ENCODE results near the gene SOS1. TPM values are rescaled to one million over a fixed set of nuclear protein-coding genes. Genes with fewer than 3 reads are reported as not detected.

Gene SOS1
- total and polyA plus RNA-seq, 3 donors from 2014 or later: 27.0 to 48.7 (median 40.6) TPM

DNA sequence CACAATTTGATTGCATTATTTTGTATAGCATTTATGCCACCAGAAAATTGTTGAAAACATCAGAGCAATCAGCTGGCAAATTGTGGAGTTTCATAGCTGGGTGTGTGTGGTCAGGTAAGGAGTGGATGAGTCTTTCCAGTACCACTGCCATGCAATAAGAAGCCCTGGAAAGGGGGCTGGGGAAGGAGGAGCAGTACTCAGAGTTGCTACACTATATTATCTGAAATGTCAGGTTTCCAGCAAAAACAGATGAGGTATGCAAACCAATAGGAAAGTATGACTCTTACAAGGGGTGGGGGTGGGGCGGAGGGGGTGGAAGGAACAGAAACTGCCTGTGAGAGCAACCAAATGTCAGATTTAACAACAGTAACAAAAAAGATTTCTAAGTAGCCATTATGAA is 112.2 kb downstream of the SOS1 start:
- no peaks in the 10 kb centered on the region for H3K36me3 ChIP-seq (ENCODE audit: low read depth, missing control alignments)
- TF ChIP-seq POLR2A (IDR thresholded peaks at IDR 0.05): no peak
- TF ChIP-seq, protein P1, sequence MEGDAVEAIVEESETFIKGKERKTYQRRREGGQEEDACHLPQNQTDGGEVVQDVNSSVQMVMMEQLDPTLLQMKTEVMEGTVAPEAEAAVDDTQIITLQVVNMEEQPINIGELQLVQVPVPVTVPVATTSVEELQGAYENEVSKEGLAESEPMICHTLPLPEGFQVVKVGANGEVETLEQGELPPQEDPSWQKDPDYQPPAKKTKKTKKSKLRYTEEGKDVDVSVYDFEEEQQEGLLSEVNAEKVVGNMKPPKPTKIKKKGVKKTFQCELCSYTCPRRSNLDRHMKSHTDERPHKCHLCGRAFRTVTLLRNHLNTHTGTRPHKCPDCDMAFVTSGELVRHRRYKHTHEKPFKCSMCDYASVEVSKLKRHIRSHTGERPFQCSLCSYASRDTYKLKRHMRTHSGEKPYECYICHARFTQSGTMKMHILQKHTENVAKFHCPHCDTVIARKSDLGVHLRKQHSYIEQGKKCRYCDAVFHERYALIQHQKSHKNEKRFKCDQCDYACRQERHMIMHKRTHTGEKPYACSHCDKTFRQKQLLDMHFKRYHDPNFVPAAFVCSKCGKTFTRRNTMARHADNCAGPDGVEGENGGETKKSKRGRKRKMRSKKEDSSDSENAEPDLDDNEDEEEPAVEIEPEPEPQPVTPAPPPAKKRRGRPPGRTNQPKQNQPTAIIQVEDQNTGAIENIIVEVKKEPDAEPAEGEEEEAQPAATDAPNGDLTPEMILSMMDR (IDR thresholded peaks at IDR 0.05): no peak
- no peaks in the 10 kb centered on the region for H3K9me3 ChIP-seq
- intact Hi-C loops (cut with DNase I; ENCODE audit: low total_unique reads): no loop called here
- H3K4me1 ChIP-seq: no peaks in the 10 kb centered on the region
- H3K27me3 ChIP-seq: no peaks in the 10 kb centered on the region
- no peak overlapping the region for H3K4me3 ChIP-seq
- H3K27ac ChIP-seq: no peak overlapping the region
- DNase-seq: no peak
- 82 to 88% methylated on average over 1 of the region's 1 CpG for WGBS, 2 donors

DNA sequence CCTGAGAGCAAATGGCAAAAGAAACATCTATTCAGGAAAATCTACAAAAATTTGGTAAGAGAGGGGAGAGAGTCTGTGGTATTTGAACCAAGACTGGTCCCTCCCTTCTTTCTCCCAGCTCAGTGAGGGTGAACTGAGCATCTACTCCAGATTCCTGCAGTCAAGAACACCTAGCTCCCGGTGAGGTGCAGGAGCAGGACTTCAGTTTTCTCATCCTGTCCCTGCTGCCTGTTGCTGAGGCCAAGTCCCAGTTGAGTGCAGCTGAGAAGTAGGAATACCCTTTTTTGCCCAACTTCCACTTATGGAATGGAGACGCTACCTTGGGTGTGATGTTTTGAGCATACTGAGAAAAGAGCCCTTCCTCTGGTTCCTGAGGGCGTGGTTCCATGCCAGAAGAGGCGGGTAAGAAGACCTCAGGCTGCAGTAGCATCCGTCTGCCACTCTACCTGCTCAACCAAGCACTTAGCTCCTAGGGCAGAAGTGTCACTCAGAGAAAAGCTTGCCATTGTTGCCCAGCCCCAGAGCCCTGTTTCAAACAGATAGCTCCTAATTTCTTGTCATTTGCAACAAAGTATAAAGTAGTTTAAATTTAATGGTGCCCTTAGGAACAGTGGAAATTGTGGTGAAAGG is 112.9 kb downstream of the SOS1 start:
- Histone ChIP-seq H3K27ac (no peak overlapping the region), H3K4me3 (no peak overlapping the region), H3K9me3 (no peaks in the 10 kb centered on the region), H3K4me1 (no peaks in the 10 kb centered on the region), H3K27me3 (no peaks in the 10 kb centered on the region), H3K36me3 (ENCODE audit: low read depth, missing control alignments) (no peaks in the 10 kb centered on the region)
- WGBS, 2 donors: 73% methylated on average over 5 of the region's 5 CpGs
- DNase-seq: no peak
- no peak for TF ChIP-seq POLR2A (IDR thresholded peaks at IDR 0.05)
- TF ChIP-seq, protein P1 (IDR thresholded peaks at IDR 0.05): no peak
- intact Hi-C loops (cut with DNase I; ENCODE audit: low total_unique reads): no loop called here

DNA sequence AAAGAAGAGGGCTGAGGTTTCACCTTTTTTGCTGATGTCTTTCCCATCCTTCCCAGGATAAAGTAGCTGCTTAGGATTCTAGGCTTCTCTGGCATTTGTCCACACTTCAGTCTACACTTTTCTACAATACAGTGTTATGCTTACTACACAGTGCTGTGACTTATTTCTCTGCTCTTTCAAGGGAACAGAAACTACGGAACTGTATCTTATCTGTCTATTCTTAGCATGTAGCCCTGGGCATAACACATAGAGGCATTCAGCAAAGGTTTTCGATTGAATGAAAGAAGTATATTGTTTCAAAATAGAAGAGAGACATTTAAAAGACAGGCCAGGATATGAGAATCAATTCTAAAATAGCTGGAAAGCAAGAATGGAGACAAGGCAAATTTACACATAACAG is 120.3 kb downstream of the SOS1 start:
- intact Hi-C loops (cut with DNase I; ENCODE audit: low total_unique reads): no loop called here
- Histone ChIP-seq H3K36me3 (ENCODE audit: low read depth, missing control alignments) (no peaks in the 10 kb centered on the region), H3K4me3 (no peak overlapping the region), H3K27ac (peak overlapping the region; percentile 1 to 6), H3K27me3 (no peaks in the 10 kb centered on the region), H3K4me1 (no peaks in the 10 kb centered on the region), H3K9me3 (no peaks in the 10 kb centered on the region)
- DNase-seq: no peak
- TF ChIP-seq POLR2A (IDR thresholded peaks at IDR 0.05): no peak
- TF ChIP-seq, protein P1 (IDR thresholded peaks at IDR 0.05): no peak
- 67 to 75% methylated on average over 2 of the region's 2 CpGs for WGBS, 2 donors

DNA sequence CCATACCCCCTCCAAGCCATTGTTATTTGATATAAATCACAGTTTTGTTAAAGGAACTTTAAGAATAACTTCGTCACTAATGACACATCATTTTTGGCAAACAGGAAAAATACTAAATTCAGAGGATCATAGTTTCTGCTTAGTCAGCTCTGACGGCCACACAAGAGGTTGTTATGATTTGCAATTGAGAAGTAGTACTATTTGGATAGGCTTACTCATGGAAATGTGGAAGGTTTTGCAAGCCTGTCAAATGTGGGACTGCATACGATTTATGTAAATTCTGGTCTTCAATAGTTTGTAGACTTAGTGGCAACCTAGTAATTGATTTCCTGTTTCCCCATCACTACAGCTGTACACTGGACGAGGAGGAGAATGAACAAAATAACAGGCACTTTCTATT is 123.1 kb downstream of the SOS1 start:
- Histone ChIP-seq H3K4me3 (no peak overlapping the region), H3K27ac (no peak overlapping the region), H3K36me3 (ENCODE audit: low read depth, missing control alignments) (no peaks in the 10 kb centered on the region), H3K9me3 (no peaks in the 10 kb centered on the region), H3K27me3 (no peaks in the 10 kb centered on the region), H3K4me1 (no peaks in the 10 kb centered on the region)
- no peak for TF ChIP-seq POLR2A (IDR thresholded peaks at IDR 0.05)
- TF ChIP-seq, protein P1 (IDR thresholded peaks at IDR 0.05): no peak
- intact Hi-C loops (cut with DNase I; ENCODE audit: low total_unique reads): no loop called here
- 58 to 64% methylated on average over 4 of the region's 4 CpGs for WGBS, 2 donors
- DNase-seq: no peak

DNA sequence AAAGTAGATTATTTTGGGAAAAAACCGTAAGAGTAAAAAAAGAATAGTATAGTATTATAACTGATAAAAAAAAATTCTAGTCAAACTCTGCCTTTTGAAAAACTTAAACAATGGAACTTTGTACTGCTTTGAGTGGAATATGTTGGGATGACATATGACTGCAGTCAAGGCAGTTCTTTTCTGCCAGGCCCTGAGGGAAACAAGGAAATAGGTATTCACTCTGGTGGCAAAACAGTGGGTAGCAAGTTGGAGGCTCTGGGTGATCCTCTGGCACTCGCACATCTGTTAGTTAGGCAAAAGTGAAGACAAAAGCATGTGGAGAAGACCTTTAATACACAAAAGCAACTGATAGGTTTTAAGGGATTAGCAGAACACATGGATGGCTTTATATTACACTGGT is 129.0 kb downstream of the SOS1 start:
- H3K27ac ChIP-seq: no peak overlapping the region
- no peaks in the 10 kb centered on the region for H3K9me3 ChIP-seq
- no peak overlapping the region for H3K4me3 ChIP-seq
- no peaks in the 10 kb centered on the region for H3K27me3 ChIP-seq
- no peaks in the 10 kb centered on the region for H3K4me1 ChIP-seq
- no peaks in the 10 kb centered on the region for H3K36me3 ChIP-seq (ENCODE audit: low read depth, missing control alignments)
- WGBS, 2 donors: 72 to 76% methylated on average over 2 of the region's 2 CpGs
- TF ChIP-seq, protein P1 (IDR thresholded peaks at IDR 0.05): no peak
- TF ChIP-seq POLR2A (IDR thresholded peaks at IDR 0.05): no peak
- intact Hi-C loops (cut with DNase I; ENCODE audit: low total_unique reads): no loop called here
- DNase-seq: no peak
